GM11168 (cell line): ENCODE measurements around the gene ANAPC4.

Experiments used
- in situ Hi-C: fragments of 300-500 bp; cut with MboI; formaldehyde crosslinking; loops from one replicate; pipeline ENCODE4 v1.12.0; 2022; ENCODE audit warnings: low sequenced_read_pairs; ENCODE audit not compliant: unreplicated experiment

Gene ANAPC4

GRCh38 chr4:25425361-25425760 is 48.3 kb downstream of the ANAPC4 start:
- in situ Hi-C loops = no loop called here

- in situ Hi-C loops = no loop called here
Observed at GRCh38 chr4:25427871-25428270, 50.8 kb downstream of the ANAPC4 start.

- in situ Hi-C loops = no loop called here
Observed at GRCh38 chr4:25430630-25431029, 53.6 kb downstream of the ANAPC4 start.

- in situ Hi-C loops = no loop called here
Observed at GRCh38 chr4:25433966-25434827, 57.1 kb downstream of the ANAPC4 start.

- in situ Hi-C loops = no loop called here
Observed at GRCh38 chr4:25437926-25438325, 60.9 kb downstream of the ANAPC4 start.

- in situ Hi-C loops = no loop called here
Observed at GRCh38 chr4:25439918-25440477, 62.9 kb downstream of the ANAPC4 start.

- in situ Hi-C loops = no loop called here
Observed at GRCh38 chr4:25440478-25441030, 63.5 kb downstream of the ANAPC4 start.

- in situ Hi-C loops = no loop called here
Observed at GRCh38 chr4:25441519-25442117, 64.6 kb downstream of the ANAPC4 start.

- in situ Hi-C loops = no loop called here
Observed at GRCh38 chr4:25442863-25443307, 65.8 kb downstream of the ANAPC4 start.

- in situ Hi-C loops = no loop called here
Observed at GRCh38 chr4:25443851-25444250, 66.8 kb downstream of the ANAPC4 start.

- in situ Hi-C loops = no loop called here
Observed at GRCh38 chr4:25446611-25447010, 69.5 kb downstream of the ANAPC4 start.

GRCh38 chr4:25448379-25449109 is 71.5 kb downstream of the ANAPC4 start:
- in situ Hi-C loops = no loop called here

- in situ Hi-C loops = no loop called here
Observed at GRCh38 chr4:25449270-25449669, 72.2 kb downstream of the ANAPC4 start.

GRCh38 chr4:25449688-25450087 is 72.6 kb downstream of the ANAPC4 start:
- in situ Hi-C loops = no loop called here

- in situ Hi-C loops = no loop called here
Observed at GRCh38 chr4:25450491-25450901, 73.4 kb downstream of the ANAPC4 start.

- in situ Hi-C loops = no loop called here
Observed at GRCh38 chr4:25451676-25452075, 74.6 kb downstream of the ANAPC4 start.

GRCh38 chr4:25452081-25452480 is 75.0 kb downstream of the ANAPC4 start:
- in situ Hi-C loops = no loop called here

GRCh38 chr4:25454476-25454875 is 77.4 kb downstream of the ANAPC4 start:
- in situ Hi-C loops = no loop called here

- in situ Hi-C loops = no loop called here
Observed at GRCh38 chr4:25457053-25457715, 80.1 kb downstream of the ANAPC4 start.
